Thyroid gland (tissue), 4 donors: ENCODE data around the gene TP53I13. TPM values are rescaled to one million over a fixed set of nuclear protein-coding genes. Genes with fewer than 3 reads are reported as not detected.

Experiments used
- DNase-seq, 2 donors: peaks; one replicate each; pipeline ENCODE4 v3.0.0-alpha.2; 2019
- H3K27ac ChIP-seq, 3 donors: fragments of 200-600 bp; sonication (generic); 1 replicate in 2 of 3; 2 replicates in 1 of 3; pipeline ENCODE4 v1.5.1; 2016 to 2019; ENCODE audit warnings: mild to moderate bottlenecking in 1 of 3, moderate library complexity in 1 of 3
- H3K27me3 ChIP-seq: fragments of 200-600 bp; sonication (generic); one replicate; pipeline ENCODE4 v1.5.1; 2019
- H3K36me3 ChIP-seq, 2 donors: fragments of 200-600 bp; sonication (generic); one replicate each; pipeline ENCODE4 v1.5.1; 2016 to 2019
- H3K4me1 ChIP-seq, 2 donors: fragments of 200-600 bp; sonication (generic); one replicate each; pipeline ENCODE4 v1.5.1; 2017 to 2019
- H3K4me3 ChIP-seq, 3 donors: fragments of 200-600 bp; sonication (generic); replicated peaks in 1 of 3; 1 replicate in 2 of 3; 2 replicates in 1 of 3; pipeline ENCODE4 v1.5.1; 2016; ENCODE audit warnings: mild to moderate bottlenecking in 1 of 3
- H3K9me3 ChIP-seq: fragments of 200-600 bp; sonication (generic); one replicate; pipeline ENCODE4 v1.5.1; 2017
- CTCF ChIP-seq, 6 experiments: fragments of 200-600 bp in 3 of 6; fragments of 450-650 bp in 3 of 6; sonication (generic) in 3 of 6; IDR thresholded peaks; one replicate each; pipeline ENCODE4 v1.5.1; 2016 to 2019; ENCODE audit warnings: antibody characterized with exemption in 6 of 6, mild to moderate bottlenecking in 2 of 6, inconsistent platforms in 1 of 6, moderate library complexity in 1 of 6
- POLR2A ChIP-seq, 2 donors: fragments of 450-650 bp; IDR thresholded peaks; one replicate each; pipeline ENCODE4 v1.6.1; 2017; ENCODE audit warnings: antibody characterized with exemption in 2 of 2, mild to moderate bottlenecking in 2 of 2, moderate library complexity in 1 of 2
- WGBS, 2 donors: methylation state at CpG; one replicate each; pipeline ENCODE4 v1.1.5; 2017; 5-methylcytosine and 5-hydroxymethylcytosine counted together
- intact Hi-C: fragments of 100-400 bp; cut with DNase I; formaldehyde crosslinking; loops from one replicate; pipeline ENCODE4 v1.15.1; 2023
- total RNA-seq, 4 donors: library from RNA; depleted of rRNA; stranded (reverse); fragments of >200 nt; gene quantifications; one replicate each; pipeline ENCODE4 v1.2.3, GENCODE V29; 2016

Gene TP53I13
- total RNA-seq, 4 donors from 2014 or later = 54.7 to 79.0 (median 57.4) TPM

- Histone ChIP-seq H3K9me3 (no peaks in the 10 kb centered on the region), H3K27me3 (no peaks in the 10 kb centered on the region), H3K4me3 (no peak overlapping the region), H3K27ac (no peak overlapping the region), H3K4me1 (peaks cover 4 to 12% of the 10 kb centered on the region in 2 donors), H3K36me3 (peaks cover 34 to 48% of the 10 kb centered on the region in 2 donors)
- TF ChIP-seq POLR2A (IDR thresholded peaks at IDR 0.05) = no peak
- no peak for TF ChIP-seq CTCF (IDR thresholded peaks at IDR 0.05)
- WGBS, 2 donors = 93 to 96% methylated on average over 13 to 27 of the region's 37 CpGs
- intact Hi-C loops = no loop called here
- no peak for DNase-seq
Observed at GRCh38 chr17:29576214-29577000, 7.9 kb downstream of the TP53I13 start.

DNA sequence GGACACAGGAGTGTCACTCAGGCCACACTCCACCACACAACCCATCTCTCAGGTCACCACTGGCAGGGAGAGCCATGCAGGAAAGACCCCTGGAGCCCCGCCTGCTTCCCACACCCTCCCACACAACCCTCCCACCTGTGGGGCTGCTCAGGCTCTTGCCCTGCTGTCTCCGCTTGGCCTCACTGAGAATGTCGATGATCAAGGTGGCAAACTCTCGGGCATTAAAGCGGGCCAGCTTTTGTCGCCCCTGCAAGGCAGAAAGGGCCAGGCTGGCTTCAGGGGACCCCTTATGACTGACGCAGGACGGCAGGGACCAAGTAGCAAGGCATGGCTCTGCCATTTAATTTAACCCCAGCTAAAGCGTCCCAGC lies 8.5 kb downstream of the TP53I13 start:
- TF ChIP-seq CTCF (IDR thresholded peaks at IDR 0.05) (no peak), POLR2A (IDR thresholded peaks at IDR 0.05) (no peak)
- Histone ChIP-seq H3K9me3 (no peaks in the 10 kb centered on the region), H3K36me3 (peaks cover 34 to 48% of the 10 kb centered on the region in 2 donors), H3K4me3 (no peak overlapping the region), H3K4me1 (peaks cover 4 to 12% of the 10 kb centered on the region in 2 donors), H3K27ac (no peak overlapping the region), H3K27me3 (no peaks in the 10 kb centered on the region)
- intact Hi-C loops = no loop called here
- no peak for DNase-seq
- WGBS, 2 donors = 96 to 98% methylated on average over 7 to 9 of the region's 9 CpGs

DNA sequence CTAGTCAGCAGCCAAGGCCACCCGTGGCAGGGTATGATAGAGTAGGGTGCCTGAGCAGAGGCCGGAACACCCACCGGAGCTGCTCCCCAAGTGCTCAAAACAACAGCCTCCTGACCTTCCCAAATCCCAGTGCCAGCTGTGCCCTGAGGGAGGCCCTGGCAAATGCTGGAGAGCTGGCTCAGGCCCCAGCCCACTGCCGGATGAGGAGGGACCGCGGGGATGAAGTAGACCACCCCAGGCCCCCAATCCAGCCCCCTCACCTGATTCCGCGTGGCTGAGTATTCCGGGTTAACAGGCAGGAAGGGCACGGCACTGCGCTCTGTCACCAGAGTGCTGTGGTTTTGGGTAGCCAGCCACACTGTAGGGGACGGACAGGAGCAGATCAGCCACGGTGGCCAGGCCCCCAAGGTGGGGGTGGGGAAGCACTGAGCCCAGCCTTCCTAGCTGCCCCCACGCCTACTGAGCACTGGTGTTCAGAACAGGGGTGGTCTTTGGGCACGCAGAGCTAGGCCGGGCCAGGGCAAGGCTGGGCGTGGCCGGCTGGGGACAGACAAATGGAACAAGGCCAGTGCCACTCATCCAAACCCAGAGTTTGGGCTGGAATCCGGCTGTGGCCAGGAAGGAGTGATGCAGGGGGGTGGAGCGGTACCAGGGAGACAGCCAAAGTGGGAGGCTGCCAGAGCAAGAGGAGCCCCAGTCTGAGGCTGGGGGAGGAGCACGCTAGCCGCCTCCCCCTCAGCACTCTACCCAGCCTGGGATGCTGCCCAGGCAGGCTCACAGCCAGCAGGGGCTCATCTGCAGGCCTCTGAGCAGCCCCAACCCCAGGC lies 9.1 kb downstream of the TP53I13 start:
- no peak for DNase-seq
- H3K36me3 ChIP-seq = peaks cover 34 to 48% of the 10 kb centered on the region in 2 donors

GRCh38 chr17:29578626-29579485 lies 10.4 kb downstream of the TP53I13 start:
- no peak overlapping the region for H3K27ac ChIP-seq
- no peak for DNase-seq
- TF ChIP-seq CTCF (IDR thresholded peaks at IDR 0.05) (no peak), POLR2A (IDR thresholded peaks at IDR 0.05) (no peak)
- intact Hi-C loops = no loop called here
- H3K36me3 ChIP-seq = peaks cover 34 to 48% of the 10 kb centered on the region in 2 donors
- no peaks in the 10 kb centered on the region for H3K27me3 ChIP-seq
- H3K4me1 ChIP-seq = peaks cover 0 to 2% of the 10 kb centered on the region in 2 donors
- no peaks in the 10 kb centered on the region for H3K9me3 ChIP-seq
- no peak overlapping the region for H3K4me3 ChIP-seq
- WGBS, 2 donors = 95 to 96% methylated on average over 12 to 14 of the region's 14 CpGs

More for the DNA sequence above, 9.1 kb downstream of the TP53I13 start:
- H3K27me3 ChIP-seq = no peaks in the 10 kb centered on the region
- no peaks in the 10 kb centered on the region for H3K9me3 ChIP-seq
- peaks cover 4 to 7% of the 10 kb centered on the region in 2 donors for H3K4me1 ChIP-seq
- H3K27ac ChIP-seq = no peak overlapping the region
- intact Hi-C loops = no loop called here
- H3K4me3 ChIP-seq = no peak overlapping the region
- no peak for TF ChIP-seq POLR2A (IDR thresholded peaks at IDR 0.05)
- no peak for TF ChIP-seq CTCF (IDR thresholded peaks at IDR 0.05)
- 83 to 86% methylated on average over 14 to 19 of the region's 22 CpGs for WGBS, 2 donors
